T-helper 17 cell (primary cell): ENCODE data around the gene CLMN. TPM values are rescaled to one million over a fixed set of nuclear protein-coding genes. Genes with fewer than 3 reads are reported as not detected.

Experiments
- ATAC-seq: fragments of 150-1000 bp; cut with Tn5 transposase; 2 replicates; pipeline ENCODE4 v1.10.0; 2021; ENCODE audit warnings: mild to moderate bottlenecking, moderate library complexity
- DNase-seq, 3 donors: peaks; one replicate each; pipeline versions ENCODE4 v3.0.0 to v3.0.0-alpha.2; 2020 to 2021
- H3K9me3 ChIP-seq: one replicate; pipeline ENCODE4 v1.7.0; 2013; ENCODE audit warnings: low read length, mild to moderate bottlenecking; ENCODE audit not compliant: control insufficient read depth, poor library complexity, severe bottlenecking
- H3K27ac Mint-ChIP-seq: one replicate; pipeline ENCODE4 v1.8.0; 2022; ENCODE audit warnings: mild to moderate bottlenecking, moderate library complexity, mixed read lengths
- H3K27me3 Mint-ChIP-seq: one replicate; pipeline ENCODE4 v1.8.0; 2022; ENCODE audit warnings: mixed read lengths
- H3K36me3 Mint-ChIP-seq: one replicate; pipeline ENCODE4 v1.8.0; 2022; ENCODE audit warnings: low read depth, mixed read lengths
- H3K4me1 Mint-ChIP-seq: one replicate; pipeline ENCODE4 v1.8.0; 2022; ENCODE audit warnings: mild to moderate bottlenecking, mixed read lengths
- H3K4me3 Mint-ChIP-seq: one replicate; pipeline ENCODE4 v1.8.0; 2022; ENCODE audit warnings: mild to moderate bottlenecking, moderate library complexity, mixed read lengths
- total RNA-seq, 4 donors: library from RNA in 2 of 4; stranded (reverse) in 2 of 4; gene quantifications; one replicate each; pipeline ENCODE4 v1.2.3 and lab custom pipeline; 2022 to 2026

Gene CLMN
- total RNA-seq, 2 donors from 2014 or later = 0.26 to 1.3 TPM

- H3K4me1 Mint-ChIP-seq = peaks cover 3% of the 10 kb centered on the region
- H3K27me3 Mint-ChIP-seq = peaks cover 33% of the 10 kb centered on the region
- H3K36me3 Mint-ChIP-seq = peaks cover 3% of the 10 kb centered on the region
- no peak overlapping the region for H3K27ac Mint-ChIP-seq
- ATAC-seq (no peak), DNase-seq (no peak)
- H3K9me3 ChIP-seq = no peaks in the 10 kb centered on the region
- H3K4me3 Mint-ChIP-seq = no peak overlapping the region
These were observed 68.8 kb downstream of the CLMN start for GRCh38 chr14:95250936-95251335.

- no peaks in the 10 kb centered on the region for H3K9me3 ChIP-seq
- ATAC-seq (no peak), DNase-seq (no peak)
- H3K4me3 Mint-ChIP-seq = no peak overlapping the region
- H3K27me3 Mint-ChIP-seq = peaks cover 27% of the 10 kb centered on the region
- peaks cover 3% of the 10 kb centered on the region for H3K4me1 Mint-ChIP-seq
- H3K36me3 Mint-ChIP-seq = peaks cover 3% of the 10 kb centered on the region
- H3K27ac Mint-ChIP-seq = no peak overlapping the region
These were observed 69.5 kb downstream of the CLMN start for GRCh38 chr14:95250140-95250769.

- no peak for DNase-seq
- peaks cover 3% of the 10 kb centered on the region for H3K4me1 Mint-ChIP-seq
- peaks cover 23% of the 10 kb centered on the region for H3K27me3 Mint-ChIP-seq
- H3K36me3 Mint-ChIP-seq = peaks cover 3% of the 10 kb centered on the region
- H3K27ac Mint-ChIP-seq = no peak overlapping the region
- no peak overlapping the region for H3K4me3 Mint-ChIP-seq
- no peak for ATAC-seq
- no peaks in the 10 kb centered on the region for H3K9me3 ChIP-seq
These were observed 71.3 kb downstream of the CLMN start for GRCh38 chr14:95248432-95248831.

GRCh38 chr14:95246870-95247269 is 72.8 kb downstream of the CLMN start:
- Mint-ChIP-seq H3K27me3 (peaks cover 23% of the 10 kb centered on the region), H3K4me1 (peaks cover 3% of the 10 kb centered on the region), H3K4me3 (no peak overlapping the region), H3K27ac (no peak overlapping the region), H3K36me3 (peaks cover 3% of the 10 kb centered on the region)
- ATAC-seq (no peak), DNase-seq (no peak)
- no peaks in the 10 kb centered on the region for H3K9me3 ChIP-seq

- DNase-seq = no peak
- H3K27me3 Mint-ChIP-seq = peaks cover 21% of the 10 kb centered on the region
These were observed 74.4 kb downstream of the CLMN start for GRCh38 chr14:95245334-95245733.

GRCh38 chr14:95244587-95244986 is 75.1 kb downstream of the CLMN start:
- H3K9me3 ChIP-seq = no peaks in the 10 kb centered on the region
- peaks cover 3% of the 10 kb centered on the region for H3K4me1 Mint-ChIP-seq
- peaks cover 21% of the 10 kb centered on the region for H3K27me3 Mint-ChIP-seq
- DNase-seq (no peak), ATAC-seq (no peak)
- no peak overlapping the region for H3K4me3 Mint-ChIP-seq
- peaks cover 3% of the 10 kb centered on the region for H3K36me3 Mint-ChIP-seq
- no peak overlapping the region for H3K27ac Mint-ChIP-seq

More at GRCh38 chr14:95245334-95245733, 74.4 kb downstream of the CLMN start:
- no peak overlapping the region for H3K27ac Mint-ChIP-seq
- H3K9me3 ChIP-seq = no peaks in the 10 kb centered on the region
- peaks cover 3% of the 10 kb centered on the region for H3K36me3 Mint-ChIP-seq
- H3K4me1 Mint-ChIP-seq = peaks cover 3% of the 10 kb centered on the region
- no peak for ATAC-seq
- no peak overlapping the region for H3K4me3 Mint-ChIP-seq

- Mint-ChIP-seq H3K27me3 (peaks cover 31% of the 10 kb centered on the region), H3K27ac (no peak overlapping the region), H3K4me1 (peaks cover 3% of the 10 kb centered on the region), H3K36me3 (peaks cover 5% of the 10 kb centered on the region), H3K4me3 (no peak overlapping the region)
- DNase-seq = no peak
- no peak for ATAC-seq
- no peaks in the 10 kb centered on the region for H3K9me3 ChIP-seq
These were observed 76.8 kb downstream of the CLMN start for GRCh38 chr14:95242870-95243269.

- Mint-ChIP-seq H3K4me3 (no peak overlapping the region), H3K4me1 (no peaks in the 10 kb centered on the region), H3K36me3 (peaks cover 2% of the 10 kb centered on the region), H3K27me3 (peaks cover 43% of the 10 kb centered on the region), H3K27ac (no peak overlapping the region)
- DNase-seq (no peak), ATAC-seq (no peak)
- no peaks in the 10 kb centered on the region for H3K9me3 ChIP-seq
These were observed 78.6 kb downstream of the CLMN start for GRCh38 chr14:95240859-95241813.

- peaks cover 55% of the 10 kb centered on the region for H3K27me3 Mint-ChIP-seq
- H3K36me3 Mint-ChIP-seq = peaks cover 2% of the 10 kb centered on the region
- ATAC-seq (no peak), DNase-seq (no peak)
- H3K4me3 Mint-ChIP-seq = no peak overlapping the region
- no peaks in the 10 kb centered on the region for H3K4me1 Mint-ChIP-seq
- no peaks in the 10 kb centered on the region for H3K9me3 ChIP-seq
- H3K27ac Mint-ChIP-seq = no peak overlapping the region
These were observed 81.0 kb downstream of the CLMN start for GRCh38 chr14:95238487-95239298.

- ATAC-seq = no peak
- no peak overlapping the region for H3K27ac Mint-ChIP-seq
- DNase-seq = no peak
These were observed 81.8 kb downstream of the CLMN start for GRCh38 chr14:95237958-95238340.

GRCh38 chr14:95237121-95237957 is 82.4 kb downstream of the CLMN start:
- H3K4me1 Mint-ChIP-seq = no peaks in the 10 kb centered on the region
- peaks cover 2% of the 10 kb centered on the region for H3K36me3 Mint-ChIP-seq
- no peak overlapping the region for H3K4me3 Mint-ChIP-seq
- H3K27me3 Mint-ChIP-seq = peaks cover 57% of the 10 kb centered on the region
- H3K9me3 ChIP-seq = no peaks in the 10 kb centered on the region
- no peak overlapping the region for H3K27ac Mint-ChIP-seq
- ATAC-seq = no peak
- DNase-seq = no peak

More at GRCh38 chr14:95237958-95238340, 81.8 kb downstream of the CLMN start:
- H3K27me3 Mint-ChIP-seq = peaks cover 55% of the 10 kb centered on the region
- no peak overlapping the region for H3K4me3 Mint-ChIP-seq
- peaks cover 2% of the 10 kb centered on the region for H3K36me3 Mint-ChIP-seq
- H3K4me1 Mint-ChIP-seq = no peaks in the 10 kb centered on the region
- no peaks in the 10 kb centered on the region for H3K9me3 ChIP-seq

GRCh38 chr14:95236221-95236620 is 83.5 kb downstream of the CLMN start:
- peaks cover 63% of the 10 kb centered on the region for H3K27me3 Mint-ChIP-seq
- H3K4me1 Mint-ChIP-seq = no peaks in the 10 kb centered on the region
- no peak overlapping the region for H3K4me3 Mint-ChIP-seq
- peaks cover 2% of the 10 kb centered on the region for H3K36me3 Mint-ChIP-seq
- ATAC-seq = no peak
- no peak for DNase-seq
- H3K27ac Mint-ChIP-seq = no peak overlapping the region
- no peaks in the 10 kb centered on the region for H3K9me3 ChIP-seq
